Panc1 (cell line): ENCODE measurements around the gene ISYNA1. TPM values are rescaled to one million over a fixed set of nuclear protein-coding genes. Genes with fewer than 3 reads are reported as not detected.
"Not testable (repeated sequence)": the region's sequence is repeated elsewhere in the genome, so short reads cannot be mapped to it uniquely, and the experiment has no call there.

Experiments used
- ATAC-seq: fragments of 200-7000 bp; cut with Tn5 transposase; 2 replicates; pipeline ENCODE4 v1.9.1; 2020; ENCODE audit warnings: mild to moderate bottlenecking, moderate library complexity
- BruUV-seq: library from RNA; stranded (reverse); fragments of 400-500 nt; replicated peaks from 2 replicates; lab custom pipeline; 2021; lab: Mats Ljungman, UMichigan
- CTCF ChIA-PET: fragments of 300-600 bp; sonication (Branson Sonifier 250); formaldehyde crosslinking; loops from one replicate; lab custom pipeline; 2022; ENCODE audit warnings: antibody characterized with exemption; lab: Charles Lee
- POLR2A ChIA-PET: fragments of 300-600 bp; sonication (Branson Sonifier 250); formaldehyde crosslinking; loops from one replicate; lab custom pipeline; 2022; ENCODE audit warnings: antibody characterized with exemption; lab: Charles Lee
- DNase-seq: peaks from one replicate; pipeline ENCODE4 v3.0.0-alpha.2; 2010; ENCODE audit warnings: low read depth, low spot score
- H3K27ac ChIP-seq: 2 replicates; pipeline ENCODE4 v1.5.1; 2011; ENCODE audit warnings: mild to moderate bottlenecking, low read length, inconsistent platforms
- H3K27me3 ChIP-seq: fragments of 200-500 bp; sonication (Bioruptor generic); 2 replicates; pipeline ENCODE4 v1.6.0; 2014; ENCODE audit warnings: low read length, inconsistent platforms; ENCODE audit not compliant: control insufficient read depth, insufficient read depth
- H3K36me3 ChIP-seq: fragments of 200-500 bp; sonication (Bioruptor generic); 2 replicates; pipeline ENCODE4 v1.5.1; 2014; ENCODE audit warnings: inconsistent platforms, mild to moderate bottlenecking, low read length, moderate library complexity; ENCODE audit not compliant: control insufficient read depth, insufficient read depth
- H3K4me1 ChIP-seq: 2 replicates; pipeline ENCODE4 v1.5.1; 2011; ENCODE audit warnings: inconsistent platforms, mild to moderate bottlenecking, low read length, moderate library complexity; ENCODE audit not compliant: control insufficient read depth, insufficient read depth
- H3K4me3 ChIP-seq, 2 experiments: 2 replicates each; pipeline ENCODE4 v1.5.1; 2011 to 2012; ENCODE audit warnings: low read depth in 2 of 2, low read length in 2 of 2, mild to moderate bottlenecking in 2 of 2, inconsistent platforms in 1 of 2, moderate library complexity in 1 of 2
- H3K9me3 ChIP-seq: fragments of 200-500 bp; sonication (Bioruptor generic); 2 replicates; pipeline ENCODE4 v1.5.1; 2014; ENCODE audit warnings: low read depth, mild to moderate bottlenecking, inconsistent platforms, low read length, moderate library complexity; ENCODE audit not compliant: control insufficient read depth, insufficient read depth
- POLR2AphosphoS5 ChIP-seq: IDR thresholded peaks from 2 replicates; pipeline ENCODE4 v1.6.1; 2012; ENCODE audit warnings: mild to moderate bottlenecking, low read depth, low read length, moderate library complexity
- SIN3A ChIP-seq: IDR thresholded peaks from 2 replicates; pipeline ENCODE4 v1.6.1; 2012; ENCODE audit warnings: low read depth, mild to moderate bottlenecking, low read length, moderate library complexity, borderline replicate concordance; ENCODE audit not compliant: insufficient read depth
- TCF7L2 ChIP-seq: IDR thresholded peaks from 2 replicates; pipeline ENCODE4 v1.6.1; 2011; ENCODE audit warnings: mild to moderate bottlenecking, low read depth, low read length, inconsistent platforms
- in situ Hi-C: cut with HindIII; loops from 2 replicates; pipeline ENCODE4 v1.10.0; 2016; ENCODE audit warnings: low sequenced_read_pairs, low pct_unique_long_range_greater_than_20kb
- intact Hi-C: fragments of 100-400 bp; cut with micrococcal nuclease; formaldehyde crosslinking; loops from one replicate; pipeline ENCODE4 v1.10.0; 2022; ENCODE audit not compliant: unreplicated experiment
- total RNA-seq: library from RNA; stranded (reverse); gene quantifications from one replicate; pipeline ENCODE4 v1.2.1, GENCODE V29; 2021; ENCODE audit not compliant: unreplicated experiment
- TF ChIP-seq, protein P1 (sequence below), 2 experiments: IDR thresholded peaks; 2 replicates each; pipeline ENCODE4 v1.6.1; 2011 to 2012; ENCODE audit warnings: low read depth in 2 of 2, control low read depth in 1 of 2, low read length in 1 of 2, mild to moderate bottlenecking in 1 of 2, moderate library complexity in 1 of 2; ENCODE audit not compliant: insufficient read depth in 1 of 2
- TF ChIP-seq, protein P2 (sequence below): fragments of 450-650 bp; IDR thresholded peaks from 2 replicates; pipeline ENCODE4 v1.5.1; 2017; ENCODE audit warnings: mild to moderate bottlenecking

ISYNA1 gene
- total RNA-seq, 1 experiment from 2014 or later, result 351 TPM

DNA sequence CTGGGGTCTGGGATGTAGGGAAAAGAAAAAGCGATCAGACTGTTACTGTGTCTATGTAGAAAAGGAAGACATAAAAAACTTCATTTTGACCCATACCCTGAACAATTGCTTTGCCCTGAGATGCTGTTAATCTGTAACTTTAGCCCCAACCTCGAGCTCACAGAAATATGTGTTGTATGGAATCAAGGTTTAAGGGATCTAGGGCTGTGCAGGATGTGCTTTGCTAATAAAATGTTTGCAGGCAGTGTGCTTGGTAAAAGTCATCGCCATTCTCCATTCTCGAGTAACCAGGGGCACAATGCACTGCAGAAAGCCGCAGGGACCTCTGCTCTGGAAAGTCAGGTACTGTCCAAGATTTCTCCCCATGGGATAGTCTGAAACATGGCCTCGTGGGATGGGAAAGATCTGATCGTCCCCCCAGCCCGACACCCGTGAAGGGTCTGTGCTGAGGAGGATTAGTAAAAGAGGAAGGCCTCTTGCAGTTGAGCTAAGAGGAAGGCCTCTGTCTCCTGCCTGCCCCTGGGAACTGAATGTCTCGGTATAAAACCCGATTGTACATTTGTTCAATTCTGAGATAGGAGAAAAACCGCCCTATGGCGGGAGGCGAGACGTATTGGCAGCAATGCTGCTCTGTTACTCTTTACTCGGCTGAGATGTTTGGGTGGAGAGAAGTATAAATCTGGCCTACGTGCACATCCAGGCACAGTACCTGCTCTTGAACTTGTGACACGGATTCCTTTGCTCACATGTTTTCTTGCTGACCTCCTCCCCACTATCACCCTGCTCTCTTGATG lies 35.3 kb downstream of the ISYNA1 start:
- H3K27ac ChIP-seq, DNase-seq, H3K4me1 ChIP-seq, in situ Hi-C loops, POLR2A ChIA-PET, ATAC-seq, H3K4me3 ChIP-seq, H3K9me3 ChIP-seq, intact Hi-C loops, H3K27me3 ChIP-seq, H3K36me3 ChIP-seq, BruUV-seq: not testable (repeated sequence)
- CTCF ChIA-PET, result interaction anchor here (0.6 to 0.8 kb wide), 2 partner anchors 74 to 113 kb away, joined by 3 read pairs; no protein-coding TSS in a partner anchor

DNA sequence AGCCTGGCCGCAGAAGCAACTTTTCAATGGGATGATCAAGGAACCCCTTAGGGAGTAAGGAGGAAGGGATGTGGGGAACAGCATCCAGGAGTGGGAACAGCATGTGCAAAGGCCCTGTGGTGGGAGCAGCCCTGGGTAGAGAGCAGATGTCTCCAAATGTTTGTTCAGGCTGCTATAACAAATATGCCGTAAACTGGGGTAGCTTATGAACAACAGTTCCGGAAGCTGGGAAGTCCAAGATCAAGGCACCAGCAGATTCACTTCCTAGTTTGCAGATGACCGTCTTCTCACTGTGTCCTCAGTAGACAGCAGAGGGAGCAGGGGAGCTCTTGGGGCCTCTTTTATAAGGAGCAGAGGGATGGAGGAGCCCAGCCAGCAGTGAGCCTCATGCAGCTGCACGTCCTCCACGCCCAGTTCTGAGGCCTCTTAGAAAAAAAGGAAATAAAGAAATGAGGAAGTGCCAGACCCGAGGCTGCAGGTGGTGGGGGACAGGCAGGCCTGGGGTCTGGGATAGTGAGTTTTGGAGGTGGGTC lies 36.3 kb downstream of the ISYNA1 start:
- BruUV-seq, result no TSS peak
- peak; percentile 94 for ATAC-seq
- in situ Hi-C loops (no loop called here), intact Hi-C loops (no loop called here)
- peaks cover 6% of the 10 kb centered on the region for H3K4me1 ChIP-seq
- no peak overlapping the region for H3K4me3 ChIP-seq
- ChIA-PET POLR2A (no interaction called here), CTCF (interaction anchor here (0.5 to 0.8 kb wide), 2 partner anchors 73 to 193 kb away, joined by 3 to 5 read pairs; no protein-coding TSS in a partner anchor)
- H3K27ac ChIP-seq, result peak overlapping the region; percentile 45
- TF ChIP-seq SIN3A (no peak), POLR2AphosphoS5 (no peak), TCF7L2 (no peak)
- TF ChIP-seq, protein P1, sequence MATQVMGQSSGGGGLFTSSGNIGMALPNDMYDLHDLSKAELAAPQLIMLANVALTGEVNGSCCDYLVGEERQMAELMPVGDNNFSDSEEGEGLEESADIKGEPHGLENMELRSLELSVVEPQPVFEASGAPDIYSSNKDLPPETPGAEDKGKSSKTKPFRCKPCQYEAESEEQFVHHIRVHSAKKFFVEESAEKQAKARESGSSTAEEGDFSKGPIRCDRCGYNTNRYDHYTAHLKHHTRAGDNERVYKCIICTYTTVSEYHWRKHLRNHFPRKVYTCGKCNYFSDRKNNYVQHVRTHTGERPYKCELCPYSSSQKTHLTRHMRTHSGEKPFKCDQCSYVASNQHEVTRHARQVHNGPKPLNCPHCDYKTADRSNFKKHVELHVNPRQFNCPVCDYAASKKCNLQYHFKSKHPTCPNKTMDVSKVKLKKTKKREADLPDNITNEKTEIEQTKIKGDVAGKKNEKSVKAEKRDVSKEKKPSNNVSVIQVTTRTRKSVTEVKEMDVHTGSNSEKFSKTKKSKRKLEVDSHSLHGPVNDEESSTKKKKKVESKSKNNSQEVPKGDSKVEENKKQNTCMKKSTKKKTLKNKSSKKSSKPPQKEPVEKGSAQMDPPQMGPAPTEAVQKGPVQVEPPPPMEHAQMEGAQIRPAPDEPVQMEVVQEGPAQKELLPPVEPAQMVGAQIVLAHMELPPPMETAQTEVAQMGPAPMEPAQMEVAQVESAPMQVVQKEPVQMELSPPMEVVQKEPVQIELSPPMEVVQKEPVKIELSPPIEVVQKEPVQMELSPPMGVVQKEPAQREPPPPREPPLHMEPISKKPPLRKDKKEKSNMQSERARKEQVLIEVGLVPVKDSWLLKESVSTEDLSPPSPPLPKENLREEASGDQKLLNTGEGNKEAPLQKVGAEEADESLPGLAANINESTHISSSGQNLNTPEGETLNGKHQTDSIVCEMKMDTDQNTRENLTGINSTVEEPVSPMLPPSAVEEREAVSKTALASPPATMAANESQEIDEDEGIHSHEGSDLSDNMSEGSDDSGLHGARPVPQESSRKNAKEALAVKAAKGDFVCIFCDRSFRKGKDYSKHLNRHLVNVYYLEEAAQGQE (IDR thresholded peaks at IDR 0.05; ENCODE audit: insufficient read depth in 1 of 2, low read depth in 2 of 2, low read length in 1 of 2), result no peak
- TF ChIP-seq, protein P2, sequence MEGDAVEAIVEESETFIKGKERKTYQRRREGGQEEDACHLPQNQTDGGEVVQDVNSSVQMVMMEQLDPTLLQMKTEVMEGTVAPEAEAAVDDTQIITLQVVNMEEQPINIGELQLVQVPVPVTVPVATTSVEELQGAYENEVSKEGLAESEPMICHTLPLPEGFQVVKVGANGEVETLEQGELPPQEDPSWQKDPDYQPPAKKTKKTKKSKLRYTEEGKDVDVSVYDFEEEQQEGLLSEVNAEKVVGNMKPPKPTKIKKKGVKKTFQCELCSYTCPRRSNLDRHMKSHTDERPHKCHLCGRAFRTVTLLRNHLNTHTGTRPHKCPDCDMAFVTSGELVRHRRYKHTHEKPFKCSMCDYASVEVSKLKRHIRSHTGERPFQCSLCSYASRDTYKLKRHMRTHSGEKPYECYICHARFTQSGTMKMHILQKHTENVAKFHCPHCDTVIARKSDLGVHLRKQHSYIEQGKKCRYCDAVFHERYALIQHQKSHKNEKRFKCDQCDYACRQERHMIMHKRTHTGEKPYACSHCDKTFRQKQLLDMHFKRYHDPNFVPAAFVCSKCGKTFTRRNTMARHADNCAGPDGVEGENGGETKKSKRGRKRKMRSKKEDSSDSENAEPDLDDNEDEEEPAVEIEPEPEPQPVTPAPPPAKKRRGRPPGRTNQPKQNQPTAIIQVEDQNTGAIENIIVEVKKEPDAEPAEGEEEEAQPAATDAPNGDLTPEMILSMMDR, result peak; percentile 40; the same call in 1 of the 2 replicates
- no peak for DNase-seq
- H3K36me3 ChIP-seq, result no peaks in the 10 kb centered on the region
- H3K9me3 ChIP-seq, result no peaks in the 10 kb centered on the region
- no peaks in the 10 kb centered on the region for H3K27me3 ChIP-seq
